HEK293 (cell line): Measurements from ENCODE around the gene BRD1.
A peak's percentile ranks its signal among the peaks of the same experiment; 100 is the strongest.

ENCODE experiments used
- CTCF ChIA-PET: fragments of 350-600 bp; formaldehyde crosslinking; extraction: SDS; loops from one replicate; lab custom pipeline; 2021; ENCODE audit warnings: antibody characterized with exemption; lab: Yijun Ruan, JAX
- POLR2A ChIA-PET: fragments of 300-600 bp; formaldehyde crosslinking; extraction: SDS; loops from one replicate; lab custom pipeline; 2020; ENCODE audit warnings: antibody characterized with exemption, inconsistent platforms; lab: Yijun Ruan, JAX
- H3K27ac ChIP-seq: fragments of 200-500 bp; sonication (Bioruptor generic); 2 replicates; pipeline ENCODE4 v1.5.1; 2014; ENCODE audit warnings: low read depth, low read length, control low read depth, inconsistent platforms; ENCODE audit errors: extremely low read depth
- H3K36me3 ChIP-seq, 2 experiments: fragments of 200-500 bp in 1 of 2; sonication (Bioruptor generic) in 1 of 2; 1 replicate in 1 of 2; 2 replicates in 1 of 2; pipeline ENCODE4 v1.5.1; 2014 to 2017; ENCODE audit warnings: inconsistent platforms in 2 of 2, low read length in 2 of 2; ENCODE audit not compliant: control insufficient read depth in 2 of 2, insufficient read depth in 1 of 2
- H3K4me1 ChIP-seq: fragments of 200-500 bp; sonication (Bioruptor generic); 2 replicates; pipeline ENCODE4 v1.5.1; 2014; ENCODE audit warnings: mild to moderate bottlenecking, low read length, inconsistent platforms; ENCODE audit not compliant: control insufficient read depth, insufficient read depth
- H3K4me3 ChIP-seq: 2 replicates; pipeline ENCODE4 v1.5.1; 2011; ENCODE audit warnings: low read depth, mild to moderate bottlenecking, control low read depth, low read length, moderate library complexity
- H3K9me3 ChIP-seq: fragments of 200-500 bp; sonication (Bioruptor generic); 2 replicates; pipeline ENCODE4 v1.5.1; 2014; ENCODE audit warnings: low read depth, low read length, inconsistent platforms; ENCODE audit not compliant: control insufficient read depth, insufficient read depth
- FEZF1 ChIP-seq: fragments of 450-650 bp; formaldehyde crosslinking; IDR thresholded peaks from 2 replicates; pipeline ENCODE4 v1.5.1; 2016; ENCODE audit warnings: missing biosample characterization, missing genetic modification characterization
- GFI1B ChIP-seq: fragments of 450-650 bp; formaldehyde crosslinking; IDR thresholded peaks from 2 replicates; pipeline ENCODE4 v1.5.1; 2016; ENCODE audit warnings: missing biosample characterization, missing genetic modification characterization
- GLIS1 ChIP-seq: fragments of 450-650 bp; formaldehyde crosslinking; IDR thresholded peaks from 2 replicates; pipeline ENCODE4 v1.5.1; 2016; ENCODE audit warnings: missing biosample characterization, missing genetic modification characterization
- KLF7 ChIP-seq: fragments of 450-650 bp; formaldehyde crosslinking; IDR thresholded peaks from 2 replicates; pipeline ENCODE4 v1.5.1; 2016; ENCODE audit warnings: missing biosample characterization, missing genetic modification characterization, borderline replicate concordance
- SALL2 ChIP-seq: fragments of 450-650 bp; formaldehyde crosslinking; IDR thresholded peaks from 2 replicates; pipeline ENCODE4 v1.5.0; 2017; ENCODE audit warnings: missing biosample characterization, mild to moderate bottlenecking, missing genetic modification characterization, borderline replicate concordance
- SETDB1 ChIP-seq: IDR thresholded peaks from one replicate; pipeline ENCODE4 v1.6.1; 2017; ENCODE audit warnings: mild to moderate bottlenecking, low read length, moderate library complexity, mixed read lengths; ENCODE audit not compliant: insufficient read length
- TRIM28 ChIP-seq: IDR thresholded peaks from 2 replicates; pipeline ENCODE4 v1.6.1; 2011; ENCODE audit warnings: low read length, control low read depth, borderline replicate concordance
- ZIC2 ChIP-seq: fragments of 450-650 bp; formaldehyde crosslinking; IDR thresholded peaks from 2 replicates; pipeline ENCODE4 v1.5.1; 2016; ENCODE audit warnings: missing biosample characterization, missing genetic modification characterization
- ZNF10 ChIP-seq: fragments of 450-650 bp; formaldehyde crosslinking; IDR thresholded peaks from 2 replicates; pipeline ENCODE4 v1.5.1; 2017; ENCODE audit warnings: missing biosample characterization, missing genetic modification characterization
- ZNF114 ChIP-seq: fragments of 450-650 bp; formaldehyde crosslinking; IDR thresholded peaks from 2 replicates; pipeline ENCODE4 v1.5.0; 2017; ENCODE audit warnings: missing biosample characterization, missing genetic modification characterization
- ZNF121 ChIP-seq: fragments of 450-650 bp; formaldehyde crosslinking; IDR thresholded peaks from 2 replicates; pipeline ENCODE4 v1.5.1; 2016; ENCODE audit warnings: missing biosample characterization, missing genetic modification characterization
- ZNF169 ChIP-seq: fragments of 450-650 bp; formaldehyde crosslinking; IDR thresholded peaks from 2 replicates; pipeline ENCODE4 v1.5.1; 2016; ENCODE audit warnings: missing biosample characterization, missing genetic modification characterization
- ZNF19 ChIP-seq: fragments of 450-650 bp; formaldehyde crosslinking; IDR thresholded peaks from 2 replicates; pipeline ENCODE4; 2016; ENCODE audit warnings: missing biosample characterization, missing genetic modification characterization, low read depth
- ZNF2 ChIP-seq: fragments of 450-650 bp; formaldehyde crosslinking; IDR thresholded peaks from 2 replicates; pipeline ENCODE4 v1.5.1; 2016; ENCODE audit warnings: missing biosample characterization, missing genetic modification characterization
- ZNF324 ChIP-seq: fragments of 450-650 bp; formaldehyde crosslinking; IDR thresholded peaks from 2 replicates; pipeline ENCODE4 v1.5.1; 2016; ENCODE audit warnings: missing biosample characterization, missing genetic modification characterization
- ZNF510 ChIP-seq: fragments of 450-650 bp; formaldehyde crosslinking; IDR thresholded peaks from 2 replicates; pipeline ENCODE4 v1.5.1; 2018; ENCODE audit warnings: mild to moderate bottlenecking, missing genetic modification characterization, missing biosample characterization; ENCODE audit not compliant: insufficient replicate concordance
- ZNF670 ChIP-seq: fragments of 450-650 bp; formaldehyde crosslinking; IDR thresholded peaks from 2 replicates; pipeline ENCODE4 v1.5.1; 2016; ENCODE audit warnings: missing biosample characterization, missing genetic modification characterization, low read depth
- ZNF692 ChIP-seq: fragments of 450-650 bp; formaldehyde crosslinking; IDR thresholded peaks from 2 replicates; pipeline ENCODE4 v1.5.1; 2016; ENCODE audit warnings: missing biosample characterization, missing genetic modification characterization
- ZNF747 ChIP-seq: fragments of 450-650 bp; formaldehyde crosslinking; IDR thresholded peaks from 2 replicates; pipeline ENCODE4 v1.5.1; 2016; ENCODE audit warnings: missing biosample characterization, missing genetic modification characterization
- ZNF837 ChIP-seq: fragments of 450-650 bp; formaldehyde crosslinking; IDR thresholded peaks from 2 replicates; pipeline ENCODE4 v1.5.1; 2016; ENCODE audit warnings: missing biosample characterization, missing genetic modification characterization
- TF ChIP-seq, protein P1 (sequence below): fragments of 450-650 bp; formaldehyde crosslinking; IDR thresholded peaks from 2 replicates; pipeline ENCODE4 v1.5.1; 2016; ENCODE audit warnings: missing biosample characterization, missing genetic modification characterization
- TF ChIP-seq, protein P2 (sequence below): fragments of 450-650 bp; formaldehyde crosslinking; IDR thresholded peaks from 2 replicates; pipeline ENCODE4 v1.5.1; 2016; ENCODE audit warnings: missing biosample characterization, missing genetic modification characterization

The BRD1 gene

GRCh38 chr22:49807129-49807528 lies 20.5 kb downstream of the BRD1 start:
- ChIA-PET CTCF (no interaction called here), POLR2A (no interaction called here)
- TF ChIP-seq TRIM28: peak; percentile 53; the same call in 1 of the 2 replicates
- no peak for TF ChIP-seq ZNF692 (tag by site-specific recombination)
- TF ChIP-seq ZNF747 (tag by site-specific recombination): no peak
- no peak for TF ChIP-seq GLIS1 (tag by site-specific recombination)
- TF ChIP-seq SETDB1: peak; percentile 59
- no peak for TF ChIP-seq GFI1B
- peaks cover 8% of the 10 kb centered on the region for H3K4me1 ChIP-seq
- H3K36me3 ChIP-seq: peaks cover 3 to 53% of the 10 kb centered on the region in 2 experiments; a peak in 2 of 3 replicates
- H3K27ac ChIP-seq: no peak overlapping the region
- H3K9me3 ChIP-seq: no peaks in the 10 kb centered on the region
- no peak overlapping the region for H3K4me3 ChIP-seq

- TF ChIP-seq ZNF10 (tag by site-specific recombination) (no peak), ZIC2 (tag by site-specific recombination) (peak; percentile 55)
- Histone ChIP-seq H3K36me3 (peaks cover 3 to 75% of the 10 kb centered on the region in 2 experiments; a peak in 2 of 3 replicates), H3K4me1 (no peaks in the 10 kb centered on the region), H3K9me3 (no peaks in the 10 kb centered on the region), H3K27ac (no peak overlapping the region), H3K4me3 (no peak overlapping the region)
- POLR2A ChIA-PET: no interaction called here
- CTCF ChIA-PET: no interaction called here
Measured at GRCh38 chr22:49803737-49804375, 23.8 kb downstream of the BRD1 start.

DNA sequence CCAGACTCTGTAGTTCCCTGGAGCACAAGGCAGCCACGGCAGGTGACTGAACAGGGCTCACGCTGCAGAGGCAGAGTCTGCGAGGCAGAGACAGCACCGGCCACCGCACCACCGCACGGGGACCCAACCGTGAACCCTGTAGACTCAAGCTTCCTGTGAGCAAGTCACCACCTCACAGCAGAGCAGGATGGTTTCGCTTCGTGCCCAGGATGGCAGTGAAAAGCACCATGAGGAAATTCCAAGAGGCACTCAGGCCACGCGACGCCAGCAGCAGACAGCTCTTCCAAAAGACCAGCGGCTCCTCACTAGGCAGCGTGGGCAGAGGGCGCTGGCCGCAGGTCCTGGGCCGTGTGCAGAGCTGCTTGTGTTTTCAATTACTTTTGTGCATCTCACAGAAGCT lies 24.5 kb downstream of the BRD1 start:
- Histone ChIP-seq H3K36me3 (peaks cover 3 to 78% of the 10 kb centered on the region in 2 experiments; a peak in 2 of 3 replicates), H3K4me1 (no peaks in the 10 kb centered on the region), H3K27ac (no peak overlapping the region), H3K4me3 (no peak overlapping the region)
- CTCF ChIA-PET: no interaction called here
- TF ChIP-seq ZNF670 (tag by site-specific recombination) (no peak), ZNF510 (tag by site-specific recombination) (no peak), FEZF1 (tag by site-specific recombination) (no peak), SALL2 (tag by site-specific recombination) (no peak), ZNF2 (tag by site-specific recombination) (no peak), ZNF19 (tag by site-specific recombination) (no peak), ZNF837 (tag by site-specific recombination) (no peak), ZNF114 (tag by site-specific recombination) (no peak), ZNF121 (no peak)
- TF ChIP-seq, all 188 proteins: peak for 0
- POLR2A ChIA-PET: no interaction called here
- H3K9me3 ChIP-seq: no peaks in the 10 kb centered on the region

DNA sequence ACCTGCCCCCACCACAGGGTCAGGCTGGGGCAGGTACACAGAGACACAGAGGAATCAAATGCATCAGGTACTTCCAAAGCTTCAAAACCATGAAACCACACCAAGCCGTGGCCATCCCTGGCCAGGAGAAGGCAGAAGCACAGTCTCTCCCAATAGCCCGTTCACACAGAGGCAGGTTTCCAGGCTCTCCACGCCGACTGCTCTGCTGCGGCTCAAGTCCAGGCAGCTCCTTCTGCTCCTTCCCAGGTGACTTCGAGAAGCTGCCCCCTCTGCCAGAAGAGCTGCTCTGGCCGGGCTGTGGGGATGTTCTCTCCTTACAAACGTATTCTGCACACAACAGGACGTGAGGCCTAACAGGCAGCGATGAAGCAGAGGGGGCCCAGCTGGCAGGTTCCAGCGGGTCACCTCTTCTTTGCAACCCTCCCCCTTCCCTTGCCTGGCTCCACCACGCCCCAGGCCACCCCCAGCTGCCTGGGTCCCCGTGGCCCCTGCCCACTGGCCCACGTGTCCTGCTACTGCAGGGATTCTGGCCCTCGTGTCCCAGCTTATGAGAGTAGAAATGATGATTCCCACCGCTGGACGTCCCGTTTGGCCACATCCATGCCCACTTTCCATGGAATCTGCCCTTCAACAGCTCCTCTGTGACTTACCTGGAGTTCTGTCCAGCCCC lies 26.1 kb downstream of the BRD1 start:
- POLR2A ChIA-PET: interaction anchor here (0.9 kb wide), 1 partner anchor 12 kb away, joined by 4 read pairs; no protein-coding TSS in a partner anchor
- H3K36me3 ChIP-seq: peaks cover 7 to 85% of the 10 kb centered on the region in 2 experiments
- H3K4me3 ChIP-seq: no peak overlapping the region
- no peaks in the 10 kb centered on the region for H3K9me3 ChIP-seq
- 0 out of 2 replicates have a peak overlapping the region, but pooled peaks have one; percentile 28 for H3K27ac ChIP-seq
- no peaks in the 10 kb centered on the region for H3K4me1 ChIP-seq
- CTCF ChIA-PET: interaction anchor here (0.7 kb wide), 1 partner anchor 34 kb away, joined by 3 read pairs; no protein-coding TSS in a partner anchor
- TF ChIP-seq KLF7 (no peak), ZNF169 (no peak), ZNF324 (no peak)
- TF ChIP-seq, protein P1, sequence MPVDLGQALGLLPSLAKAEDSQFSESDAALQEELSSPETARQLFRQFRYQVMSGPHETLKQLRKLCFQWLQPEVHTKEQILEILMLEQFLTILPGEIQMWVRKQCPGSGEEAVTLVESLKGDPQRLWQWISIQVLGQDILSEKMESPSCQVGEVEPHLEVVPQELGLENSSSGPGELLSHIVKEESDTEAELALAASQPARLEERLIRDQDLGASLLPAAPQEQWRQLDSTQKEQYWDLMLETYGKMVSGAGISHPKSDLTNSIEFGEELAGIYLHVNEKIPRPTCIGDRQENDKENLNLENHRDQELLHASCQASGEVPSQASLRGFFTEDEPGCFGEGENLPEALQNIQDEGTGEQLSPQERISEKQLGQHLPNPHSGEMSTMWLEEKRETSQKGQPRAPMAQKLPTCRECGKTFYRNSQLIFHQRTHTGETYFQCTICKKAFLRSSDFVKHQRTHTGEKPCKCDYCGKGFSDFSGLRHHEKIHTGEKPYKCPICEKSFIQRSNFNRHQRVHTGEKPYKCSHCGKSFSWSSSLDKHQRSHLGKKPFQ (tag by site-specific recombination): no peak
- TF ChIP-seq, protein P2, sequence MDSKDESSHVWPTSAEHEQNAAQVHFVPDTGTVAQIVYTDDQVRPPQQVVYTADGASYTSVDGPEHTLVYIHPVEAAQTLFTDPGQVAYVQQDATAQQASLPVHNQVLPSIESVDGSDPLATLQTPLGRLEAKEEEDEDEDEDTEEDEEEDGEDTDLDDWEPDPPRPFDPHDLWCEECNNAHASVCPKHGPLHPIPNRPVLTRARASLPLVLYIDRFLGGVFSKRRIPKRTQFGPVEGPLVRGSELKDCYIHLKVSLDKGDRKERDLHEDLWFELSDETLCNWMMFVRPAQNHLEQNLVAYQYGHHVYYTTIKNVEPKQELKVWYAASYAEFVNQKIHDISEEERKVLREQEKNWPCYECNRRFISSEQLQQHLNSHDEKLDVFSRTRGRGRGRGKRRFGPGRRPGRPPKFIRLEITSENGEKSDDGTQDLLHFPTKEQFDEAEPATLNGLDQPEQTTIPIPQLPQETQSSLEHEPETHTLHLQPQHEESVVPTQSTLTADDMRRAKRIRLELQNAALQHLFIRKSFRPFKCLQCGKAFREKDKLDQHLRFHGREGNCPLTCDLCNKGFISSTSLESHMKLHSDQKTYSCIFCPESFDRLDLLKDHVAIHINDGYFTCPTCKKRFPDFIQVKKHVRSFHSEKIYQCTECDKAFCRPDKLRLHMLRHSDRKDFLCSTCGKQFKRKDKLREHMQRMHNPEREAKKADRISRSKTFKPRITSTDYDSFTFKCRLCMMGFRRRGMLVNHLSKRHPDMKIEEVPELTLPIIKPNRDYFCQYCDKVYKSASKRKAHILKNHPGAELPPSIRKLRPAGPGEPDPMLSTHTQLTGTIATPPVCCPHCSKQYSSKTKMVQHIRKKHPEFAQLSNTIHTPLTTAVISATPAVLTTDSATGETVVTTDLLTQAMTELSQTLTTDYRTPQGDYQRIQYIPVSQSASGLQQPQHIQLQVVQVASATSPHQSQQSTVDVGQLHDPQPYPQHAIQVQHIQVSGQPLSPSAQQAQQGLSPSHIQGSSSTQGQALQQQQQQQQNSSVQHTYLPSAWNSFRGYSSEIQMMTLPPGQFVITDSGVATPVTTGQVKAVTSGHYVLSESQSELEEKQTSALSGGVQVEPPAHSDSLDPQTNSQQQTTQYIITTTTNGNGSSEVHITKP (tag by site-specific recombination): no peak
